ENCODE results near the gene ADM. TPM values are rescaled to one million over a fixed set of nuclear protein-coding genes. Genes with fewer than 3 reads are reported as not detected.
A peak's percentile ranks its signal among the peaks of the same experiment; 100 is the strongest.

Gene ADM
- total and polyA plus RNA-seq, 8 donors = 7.3 to 51.4 (median 12.0) TPM

DNA sequence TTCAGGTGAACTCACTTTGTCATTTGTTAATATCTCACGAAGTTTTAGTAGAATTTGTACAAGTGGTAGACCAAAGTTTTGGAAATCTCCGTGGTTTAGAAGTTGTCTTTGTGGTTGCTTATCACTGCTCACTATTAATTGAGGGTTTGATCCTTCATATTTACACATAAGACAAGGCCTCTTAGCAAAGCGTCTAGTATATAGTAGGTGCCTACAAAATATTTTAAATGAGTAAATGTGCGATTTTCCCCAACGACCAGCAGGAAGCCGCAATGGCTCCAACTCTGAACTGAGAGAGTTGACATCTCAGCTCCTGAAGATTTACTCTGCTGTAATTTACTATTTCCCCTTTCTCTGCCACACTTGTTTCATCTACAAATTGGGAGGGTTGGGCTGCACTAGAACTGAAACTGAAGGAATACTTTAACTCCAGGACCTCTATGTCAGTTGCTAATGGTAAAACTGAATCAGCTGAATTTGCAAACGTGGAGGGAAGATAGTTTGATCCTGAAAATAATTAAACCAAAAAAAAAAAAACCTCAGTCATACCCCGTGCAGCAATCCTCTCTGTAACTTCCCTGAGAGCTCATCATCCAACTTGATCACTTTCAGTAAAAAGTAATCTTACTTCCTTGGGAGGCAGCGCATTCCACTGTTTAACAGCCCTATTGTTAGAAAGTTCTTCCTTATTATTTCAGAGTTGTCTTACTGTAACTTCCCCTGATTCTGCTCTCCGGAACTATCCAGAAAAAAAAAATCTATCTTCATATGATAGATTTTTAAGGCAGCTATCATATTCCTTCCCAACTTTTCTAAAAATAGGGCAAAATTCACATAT lies 9.6 kb upstream of the ADM start:
- TF ChIP-seq, protein P1, sequence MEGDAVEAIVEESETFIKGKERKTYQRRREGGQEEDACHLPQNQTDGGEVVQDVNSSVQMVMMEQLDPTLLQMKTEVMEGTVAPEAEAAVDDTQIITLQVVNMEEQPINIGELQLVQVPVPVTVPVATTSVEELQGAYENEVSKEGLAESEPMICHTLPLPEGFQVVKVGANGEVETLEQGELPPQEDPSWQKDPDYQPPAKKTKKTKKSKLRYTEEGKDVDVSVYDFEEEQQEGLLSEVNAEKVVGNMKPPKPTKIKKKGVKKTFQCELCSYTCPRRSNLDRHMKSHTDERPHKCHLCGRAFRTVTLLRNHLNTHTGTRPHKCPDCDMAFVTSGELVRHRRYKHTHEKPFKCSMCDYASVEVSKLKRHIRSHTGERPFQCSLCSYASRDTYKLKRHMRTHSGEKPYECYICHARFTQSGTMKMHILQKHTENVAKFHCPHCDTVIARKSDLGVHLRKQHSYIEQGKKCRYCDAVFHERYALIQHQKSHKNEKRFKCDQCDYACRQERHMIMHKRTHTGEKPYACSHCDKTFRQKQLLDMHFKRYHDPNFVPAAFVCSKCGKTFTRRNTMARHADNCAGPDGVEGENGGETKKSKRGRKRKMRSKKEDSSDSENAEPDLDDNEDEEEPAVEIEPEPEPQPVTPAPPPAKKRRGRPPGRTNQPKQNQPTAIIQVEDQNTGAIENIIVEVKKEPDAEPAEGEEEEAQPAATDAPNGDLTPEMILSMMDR (IDR thresholded peaks at IDR 0.05) = no peak
- Histone ChIP-seq H3K4me3 (peak overlapping the region; percentile 70 to 78), H3K27me3 (peaks cover 6 to 32% of the 10 kb centered on the region in 2 donors), H3K36me3 (no peaks in the 10 kb centered on the region), H3K9me3 (no peaks in the 10 kb centered on the region), H3K27ac (peak overlapping the region; percentile 94 to 95), H3K4me1 (peaks cover 10 to 75% of the 10 kb centered on the region in 2 donors)
- intact Hi-C loops (cut with DNase I) = no loop called here
- no peak for DNase-seq
- ATAC-seq = no peak

GRCh38 chr11:10298342-10298741 lies 6.5 kb upstream of the ADM start:
- ATAC-seq (peak; percentile 44), DNase-seq (no peak)

GRCh38 chr11:10301656-10302358 lies 3.1 kb upstream of the ADM start:
- ATAC-seq = no peak
- Histone ChIP-seq H3K9me3 (no peaks in the 10 kb centered on the region), H3K4me1 (peaks cover 24 to 69% of the 10 kb centered on the region in 2 donors), H3K36me3 (peaks cover 0 to 10% of the 10 kb centered on the region in 2 donors), H3K4me3 (peak overlapping the region in 1 of 2 donors; percentile 60), H3K27me3 (peaks cover 0 to 37% of the 10 kb centered on the region in 2 donors), H3K27ac (peak overlapping the region; percentile 77 to 94)
- intact Hi-C loops (cut with DNase I) = loop anchor here (10.0 kb wide), 2 partner anchors 97 to 547 kb away; no protein-coding TSS in a partner anchor
- DNase-seq = no peak
- TF ChIP-seq, protein P1 (IDR thresholded peaks at IDR 0.05) = no peak

More at GRCh38 chr11:10298342-10298741, 6.5 kb upstream of the ADM start:
- H3K4me3 ChIP-seq = no peak overlapping the region
- H3K27me3 ChIP-seq = peaks cover 6 to 32% of the 10 kb centered on the region in 2 donors
- H3K4me1 ChIP-seq = peaks cover 5 to 63% of the 10 kb centered on the region in 2 donors
- H3K9me3 ChIP-seq = no peaks in the 10 kb centered on the region
- no peaks in the 10 kb centered on the region for H3K36me3 ChIP-seq
- intact Hi-C loops (cut with DNase I) = no loop called here
- TF ChIP-seq, protein P1 (IDR thresholded peaks at IDR 0.05) = no peak
- H3K27ac ChIP-seq = no peak overlapping the region

- peaks cover 0 to 37% of the 10 kb centered on the region in 2 donors for H3K27me3 ChIP-seq
- peak overlapping the region; percentile 77 to 94 for H3K27ac ChIP-seq
- peak; percentile 38 for ATAC-seq
- peak in 2 of 4 donors; percentile 60 to 71 for DNase-seq
- peak overlapping the region; percentile 59 to 60 for H3K4me3 ChIP-seq
- peaks cover 30 to 74% of the 10 kb centered on the region in 2 donors for H3K4me1 ChIP-seq
- H3K9me3 ChIP-seq = no peaks in the 10 kb centered on the region
- H3K36me3 ChIP-seq = peaks cover 0 to 14% of the 10 kb centered on the region in 2 donors
- intact Hi-C loops (cut with DNase I) = loop anchor here (10.0 kb wide), 2 partner anchors 98 to 548 kb away; no protein-coding TSS in a partner anchor
- TF ChIP-seq, protein P1 (IDR thresholded peaks at IDR 0.05) = no peak
These were observed 2.5 kb upstream of the ADM start for GRCh38 chr11:10302359-10302743.

All from left lung (tissue), 10 donors.